Activated CD8-positive, alpha-beta T cell treated with anti-CD3 and anti-CD28 coated beads for 36 hours (primary cell): ENCODE results near the gene HARS1. TPM values are rescaled to one million over a fixed set of nuclear protein-coding genes. Genes with fewer than 3 reads are reported as not detected.
"Not testable (repeated sequence)": the region's sequence is repeated elsewhere in the genome, so short reads cannot be mapped to it uniquely, and the experiment has no call there.

Experiments used
- ATAC-seq: fragments of 200-7000 bp; cut with Tn5 transposase; one replicate; pipeline ENCODE4 v1.10.0; 2021; ENCODE audit warnings: mild to moderate bottlenecking, moderate library complexity
- CTCF ChIA-PET: fragments of 350-600 bp; sonication (Branson Sonifier 250); formaldehyde crosslinking; loops from one replicate; lab custom pipeline; 2021; ENCODE audit warnings: antibody characterized with exemption; lab: Charles Lee
- POLR2A ChIA-PET: fragments of 350-600 bp; sonication (Branson Sonifier 250); formaldehyde crosslinking; loops from one replicate; lab custom pipeline; 2021; ENCODE audit warnings: antibody characterized with exemption; lab: Charles Lee
- DNase-seq: peaks from one replicate; pipeline ENCODE4 v3.0.0-alpha.2; 2020
- H3K27ac Mint-ChIP-seq: one replicate; pipeline ENCODE4 v1.8.0; 2021; ENCODE audit warnings: mild to moderate bottlenecking, mixed read lengths
- H3K27me3 Mint-ChIP-seq: one replicate; pipeline ENCODE4 v1.8.0; 2021; ENCODE audit warnings: mixed read lengths
- H3K36me3 Mint-ChIP-seq: one replicate; pipeline ENCODE4 v1.8.0; 2021; ENCODE audit warnings: low read depth, mixed read lengths
- H3K4me1 Mint-ChIP-seq: one replicate; pipeline ENCODE4 v1.8.0; 2021; ENCODE audit warnings: low read depth, mixed read lengths
- H3K4me3 Mint-ChIP-seq: one replicate; pipeline ENCODE4 v1.8.0; 2021; ENCODE audit warnings: mild to moderate bottlenecking, moderate library complexity, mixed read lengths
- H3K9me3 Mint-ChIP-seq: one replicate; pipeline ENCODE4 v1.8.0; 2021; ENCODE audit warnings: mixed read lengths
- CTCF ChIP-seq: fragments of 200-600 bp; IDR thresholded peaks from one replicate; pipeline ENCODE4 v1.8.0; 2022; ENCODE audit warnings: antibody characterized with exemption, mild to moderate bottlenecking
- intact Hi-C: fragments of 100-400 bp; cut with micrococcal nuclease; formaldehyde crosslinking; loops from one replicate; pipeline ENCODE4 v1.10.0; 2022
- total RNA-seq, 2 experiments: library from RNA; stranded (reverse); gene quantifications; one replicate each; pipeline ENCODE4 v1.2.3, GENCODE V29; 2021

The HARS1 gene
- total RNA-seq, 2 experiments from 2014 or later = 84.5 to 84.9 TPM

- Mint-ChIP-seq H3K4me3 (no peak overlapping the region), H3K27ac (peak overlapping the region; percentile 5), H3K4me1 (peaks cover 50% of the 10 kb centered on the region), H3K36me3 (peaks cover 41% of the 10 kb centered on the region), H3K27me3 (no peaks in the 10 kb centered on the region), H3K9me3 (no peaks in the 10 kb centered on the region)
- POLR2A ChIA-PET = interaction anchor here (0.9 to 2.1 kb wide), 4 partner anchors 26 to 297 kb away, joined by 3 to 10 read pairs (median 5); partner anchors contain the start of genes EIF4EBP3 and HBEGF
- DNase-seq (no peak), ATAC-seq (no peak)
- no peak for TF ChIP-seq CTCF
- intact Hi-C loops = no loop called here
- CTCF ChIA-PET = interaction anchor here (0.9 to 1.6 kb wide), 4 partner anchors 20 to 279 kb away, joined by 3 to 4 read pairs (median 3); partner anchors contain the start of gene WDR55
Observed at GRCh38 chr5:140642718-140643117, 48.5 kb downstream of the HARS1 start.

- Mint-ChIP-seq H3K27me3 (no peaks in the 10 kb centered on the region), H3K4me3 (no peak overlapping the region), H3K36me3 (peaks cover 35% of the 10 kb centered on the region), H3K9me3 (no peaks in the 10 kb centered on the region), H3K4me1 (peaks cover 50% of the 10 kb centered on the region), H3K27ac (peak overlapping the region; percentile 25)
- DNase-seq (no peak), ATAC-seq (no peak)
- ChIA-PET CTCF (interaction anchor here (1.6 kb wide), 1 partner anchor 21 kb away, joined by 4 read pairs; no protein-coding TSS in a partner anchor), POLR2A (interaction anchor here (0.9 to 2.1 kb wide), 4 partner anchors 27 to 296 kb away, joined by 3 to 10 read pairs (median 5); partner anchors contain the start of genes EIF4EBP3 and HBEGF)
- no peak for TF ChIP-seq CTCF
- intact Hi-C loops = no loop called here
Observed at GRCh38 chr5:140641716-140642115, 49.5 kb downstream of the HARS1 start.

- no peaks in the 10 kb centered on the region for H3K27me3 Mint-ChIP-seq
- H3K4me1 Mint-ChIP-seq = peaks cover 42% of the 10 kb centered on the region
- peaks cover 28% of the 10 kb centered on the region for H3K36me3 Mint-ChIP-seq
- TF ChIP-seq CTCF = peak; percentile 72
- H3K4me3 Mint-ChIP-seq = peak within 1 kb of the TSS; percentile 78
- intact Hi-C loops = loop anchor here (5.0 kb wide), 2 partner anchors 92 to 282 kb away; partner anchors contain the start of gene EIF4EBP3
- no peaks in the 10 kb centered on the region for H3K9me3 Mint-ChIP-seq
- DNase-seq (peak; percentile 98), ATAC-seq (peak; percentile 97)
- CTCF ChIA-PET = interaction anchor here (0.7 to 2.4 kb wide), 10 partner anchors 8 to 288 kb away, joined by 3 to 10 read pairs (median 3); partner anchors contain the start of genes ANKHD1, EIF4EBP3, IK and NDUFA2
- POLR2A ChIA-PET = interaction anchor here (0.8 to 2.4 kb wide), 9 partner anchors 8 to 237 kb away, joined by 3 to 14 read pairs (median 4); partner anchors contain the start of genes EIF4EBP3, IK and NDUFA2
- peak within 1 kb of the TSS; percentile 86 for H3K27ac Mint-ChIP-seq
Observed at GRCh38 chr5:140639148-140639981, 51.8 kb downstream of the HARS1 start, which contains the start of gene TMCO6. TSS of gene TMCO6 (plus strand) at chr5:140639451. CDS start at chr5:140639528, 77 bp downstream.

- ChIA-PET CTCF (interaction anchor here (0.7 to 2.4 kb wide), 9 partner anchors 9 to 287 kb away, joined by 3 to 10 read pairs (median 3); partner anchors contain the start of genes EIF4EBP3, IK and NDUFA2), POLR2A (interaction anchor here (1.5 to 2.4 kb wide), 5 partner anchors 8 to 91 kb away, joined by 4 to 14 read pairs (median 5); partner anchors contain the start of genes EIF4EBP3, IK and NDUFA2)
- not testable (repeated sequence) for H3K27me3 Mint-ChIP-seq, H3K9me3 Mint-ChIP-seq, DNase-seq, ATAC-seq
- intact Hi-C loops = loop anchor here (5.0 kb wide), 2 partner anchors 92 to 282 kb away; partner anchors contain the start of gene EIF4EBP3
- peak overlapping the region; percentile 86 for H3K27ac Mint-ChIP-seq
- H3K4me3 Mint-ChIP-seq = peak overlapping the region; percentile 78
- peaks cover 24% of the 10 kb centered on the region for H3K36me3 Mint-ChIP-seq
- H3K4me1 Mint-ChIP-seq = peaks cover 41% of the 10 kb centered on the region
Observed at GRCh38 chr5:140638898-140639147, 52.3 kb downstream of the HARS1 start.

GRCh38 chr5:140637371-140638100 lies 53.6 kb downstream of the HARS1 start:
- POLR2A ChIA-PET = interaction anchor here (0.8 to 3.0 kb wide), 2 partner anchors 9 to 451 kb away, joined by 3 to 16 read pairs; partner anchors contain the start of genes IK and NDUFA2
- H3K9me3 Mint-ChIP-seq = no peaks in the 10 kb centered on the region
- no peak for ATAC-seq
- no peak overlapping the region for H3K4me3 Mint-ChIP-seq
- peak overlapping the region; percentile 86 for H3K27ac Mint-ChIP-seq
- peaks cover 18% of the 10 kb centered on the region for H3K36me3 Mint-ChIP-seq
- TF ChIP-seq CTCF = no peak
- intact Hi-C loops = loop anchor here (5.0 kb wide), 2 partner anchors 90 to 280 kb away; partner anchors contain the start of gene EIF4EBP3
- CTCF ChIA-PET = interaction anchor here (0.9 to 2.4 kb wide), 4 partner anchors 90 to 286 kb away, joined by 3 to 10 read pairs (median 6); partner anchors contain the start of gene EIF4EBP3
- no peak for DNase-seq
- H3K27me3 Mint-ChIP-seq = peaks cover 5% of the 10 kb centered on the region
- peaks cover 50% of the 10 kb centered on the region for H3K4me1 Mint-ChIP-seq
